GM12872 (cell line): ENCODE data around the gene PDE8B.

Experiments used
- TF ChIP-seq, protein P1 (sequence below): IDR thresholded peaks from 3 replicates; pipeline ENCODE4 v1.5.1; 2011; ENCODE audit warnings: low read depth, mild to moderate bottlenecking, low read length, moderate library complexity; ENCODE audit not compliant: insufficient read depth

The PDE8B gene

GRCh38 chr5:77368367-77368766, 157.9 kb downstream of the PDE8B start:
- TF ChIP-seq, protein P1, sequence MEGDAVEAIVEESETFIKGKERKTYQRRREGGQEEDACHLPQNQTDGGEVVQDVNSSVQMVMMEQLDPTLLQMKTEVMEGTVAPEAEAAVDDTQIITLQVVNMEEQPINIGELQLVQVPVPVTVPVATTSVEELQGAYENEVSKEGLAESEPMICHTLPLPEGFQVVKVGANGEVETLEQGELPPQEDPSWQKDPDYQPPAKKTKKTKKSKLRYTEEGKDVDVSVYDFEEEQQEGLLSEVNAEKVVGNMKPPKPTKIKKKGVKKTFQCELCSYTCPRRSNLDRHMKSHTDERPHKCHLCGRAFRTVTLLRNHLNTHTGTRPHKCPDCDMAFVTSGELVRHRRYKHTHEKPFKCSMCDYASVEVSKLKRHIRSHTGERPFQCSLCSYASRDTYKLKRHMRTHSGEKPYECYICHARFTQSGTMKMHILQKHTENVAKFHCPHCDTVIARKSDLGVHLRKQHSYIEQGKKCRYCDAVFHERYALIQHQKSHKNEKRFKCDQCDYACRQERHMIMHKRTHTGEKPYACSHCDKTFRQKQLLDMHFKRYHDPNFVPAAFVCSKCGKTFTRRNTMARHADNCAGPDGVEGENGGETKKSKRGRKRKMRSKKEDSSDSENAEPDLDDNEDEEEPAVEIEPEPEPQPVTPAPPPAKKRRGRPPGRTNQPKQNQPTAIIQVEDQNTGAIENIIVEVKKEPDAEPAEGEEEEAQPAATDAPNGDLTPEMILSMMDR: no peak

GRCh38 chr5:77369566-77369965, 159.1 kb downstream of the PDE8B start:
- TF ChIP-seq, protein P1: no peak

DNA sequence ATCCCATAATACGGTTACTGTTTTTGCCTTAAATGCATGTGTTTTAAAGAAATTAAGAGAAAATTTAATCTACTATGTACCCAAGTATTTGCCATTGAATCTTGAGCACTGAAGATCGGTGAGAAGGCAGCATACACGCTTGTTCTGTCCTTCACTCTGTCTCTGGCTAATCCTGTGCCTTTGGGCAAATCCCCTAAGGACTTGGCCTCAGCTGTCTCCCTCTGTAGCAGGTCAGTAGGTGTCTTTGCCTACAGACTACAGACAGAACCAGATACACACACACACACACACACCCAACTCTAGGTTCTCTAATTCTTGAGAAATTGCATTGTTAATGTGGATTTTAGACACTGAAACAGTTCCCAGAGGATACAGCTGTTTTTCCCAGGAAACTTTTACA, 164.2 kb downstream of the PDE8B start:
- TF ChIP-seq, protein P1: no peak

- TF ChIP-seq, protein P1: no peak
Measured at GRCh38 chr5:77376609-77377300, 166.3 kb downstream of the PDE8B start.

DNA sequence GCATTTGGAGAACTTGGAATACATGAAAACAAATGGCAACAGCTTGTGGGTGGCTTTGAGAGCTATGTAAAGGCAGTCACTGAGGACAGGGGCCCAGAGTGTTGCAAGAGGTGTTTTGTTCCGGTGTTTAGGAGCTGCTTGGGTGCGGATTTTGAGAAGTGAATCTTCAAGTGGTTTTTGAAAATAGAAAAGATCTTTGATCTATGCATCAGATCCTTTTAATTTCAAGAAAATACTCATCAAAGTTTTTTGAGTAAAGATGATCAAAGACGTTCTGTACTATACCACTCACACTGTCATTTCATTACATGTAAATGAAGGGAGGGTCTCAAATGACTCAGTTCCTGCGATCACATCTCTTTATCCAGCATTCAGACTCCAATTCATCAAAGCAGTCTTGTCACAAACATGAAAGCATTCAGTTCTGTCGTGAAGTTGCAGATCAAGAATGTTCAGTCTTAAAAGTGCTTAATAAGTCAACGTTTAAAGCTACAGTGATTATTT, 169.1 kb downstream of the PDE8B start:
- TF ChIP-seq, protein P1: no peak

GRCh38 chr5:77380636-77381035, 170.2 kb downstream of the PDE8B start:
- TF ChIP-seq, protein P1: no peak

- TF ChIP-seq, protein P1: no peak
Measured at GRCh38 chr5:77389746-77390145, 179.3 kb downstream of the PDE8B start.

GRCh38 chr5:77390221-77390620, 179.7 kb downstream of the PDE8B start:
- TF ChIP-seq, protein P1: no peak
